PC-9 (cell line): ENCODE data around the gene VAPA. TPM values are rescaled to one million over a fixed set of nuclear protein-coding genes. Genes with fewer than 3 reads are reported as not detected.

ENCODE experiments used
- BruUV-seq: library from RNA; stranded (reverse); fragments of 400-500 nt; replicated peaks from 2 replicates; lab custom pipeline; 2021; lab: Mats Ljungman, UMichigan
- CTCF ChIA-PET: fragments of 300-600 bp; sonication (Branson Sonifier 250); formaldehyde crosslinking; loops from one replicate; lab custom pipeline; 2022; ENCODE audit warnings: antibody characterized with exemption; lab: Charles Lee
- POLR2A ChIA-PET: fragments of 300-600 bp; sonication (Branson Sonifier 250); formaldehyde crosslinking; loops from one replicate; lab custom pipeline; 2022; ENCODE audit warnings: antibody characterized with exemption; ENCODE audit not compliant: unreplicated experiment; lab: Charles Lee
- DNase-seq, 2 experiments: peaks; one replicate each; pipeline versions ENCODE4 v3.0.0 to v3.0.0-alpha.2; 2015 to 2022; ENCODE audit warnings: mixed read lengths in 1 of 2
- H2AFZ ChIP-seq: fragments of 200-600 bp; sonication (generic); 2 replicates; pipeline ENCODE4 v1.8.1; 2017; ENCODE audit warnings: antibody characterized with exemption
- H3F3A ChIP-seq: fragments of 200-600 bp; sonication (generic); 2 replicates; pipeline ENCODE4 v1.8.1; 2017; ENCODE audit warnings: antibody characterized with exemption, mild to moderate bottlenecking, low read depth; ENCODE audit not compliant: insufficient read depth
- H3K27ac ChIP-seq: fragments of 200-600 bp; sonication (generic); 2 replicates; pipeline ENCODE4 v1.6.1; 2016; ENCODE audit warnings: mixed run types
- H3K27me3 ChIP-seq: fragments of 200-600 bp; sonication (generic); 2 replicates; pipeline ENCODE4 v1.6.1; 2016; ENCODE audit warnings: low read depth, mixed run types; ENCODE audit not compliant: insufficient read depth
- H3K36me3 ChIP-seq: fragments of 200-600 bp; sonication (generic); 2 replicates; pipeline ENCODE4 v1.6.1; 2016; ENCODE audit warnings: low read depth, mixed run types
- H3K4me1 ChIP-seq: fragments of 200-600 bp; sonication (generic); replicated peaks from 2 replicates; pipeline ENCODE4 v1.6.1; 2016; ENCODE audit warnings: mixed run types; ENCODE audit not compliant: insufficient read depth
- H3K4me2 ChIP-seq: fragments of 200-600 bp; sonication (generic); 2 replicates; pipeline ENCODE4 v1.6.1; 2017; ENCODE audit warnings: mixed run types
- H3K4me3 ChIP-seq: fragments of 200-600 bp; sonication (generic); 2 replicates; pipeline ENCODE4 v1.6.1; 2016; ENCODE audit warnings: mixed run types
- H3K79me2 ChIP-seq: fragments of 200-600 bp; sonication (generic); 2 replicates; pipeline ENCODE4 v1.6.1; 2017; ENCODE audit warnings: low read depth, mixed run types
- H3K9me2 ChIP-seq: fragments of 200-600 bp; sonication (generic); 2 replicates; pipeline ENCODE4 v1.8.1; 2017; ENCODE audit warnings: mild to moderate bottlenecking; ENCODE audit not compliant: insufficient read depth
- H3K9me3 ChIP-seq: fragments of 200-600 bp; sonication (generic); 2 replicates; pipeline ENCODE4 v1.8.1; 2016; ENCODE audit warnings: low read depth; ENCODE audit not compliant: insufficient read depth
- H4K20me1 ChIP-seq: fragments of 200-600 bp; sonication (generic); 2 replicates; pipeline ENCODE4 v1.8.1; 2017; ENCODE audit not compliant: insufficient read depth
- CTCF ChIP-seq: fragments of 200-600 bp; sonication (generic); conservative IDR thresholded peaks from 2 replicates; pipeline ENCODE4 v1.6.1; 2017; ENCODE audit warnings: mixed run types, antibody characterized with exemption, mild to moderate bottlenecking, moderate library complexity
- EZH2 ChIP-seq: fragments of 200-600 bp; sonication (generic); IDR thresholded peaks from 2 replicates; pipeline ENCODE4 v1.8.0; 2017; ENCODE audit warnings: antibody characterized with exemption, low read depth
- intact Hi-C: fragments of 100-400 bp; cut with micrococcal nuclease; formaldehyde crosslinking; loops from one replicate; pipeline ENCODE4 v1.10.0; 2022; ENCODE audit not compliant: unreplicated experiment
- total RNA-seq: library from RNA; stranded (reverse); gene quantifications from 2 replicates; pipeline ENCODE4 v1.2.3, GENCODE V29; 2021

The VAPA gene
- total RNA-seq, 1 experiment from 2014 or later: 340 TPM

GRCh38 chr18:9988665-9989064 lies 74.8 kb downstream of the VAPA start:
- ChIA-PET CTCF (no interaction called here), POLR2A (no interaction called here)
- H3K4me1 ChIP-seq: no peaks in the 10 kb centered on the region
- DNase-seq: no peak
- no peaks in the 10 kb centered on the region for H3K79me2 ChIP-seq
- H3K27me3 ChIP-seq: peaks cover 6% of the 10 kb centered on the region; the same call in 1 of the 2 replicates
- H3K27ac ChIP-seq: no peak overlapping the region
- H4K20me1 ChIP-seq: no peaks in the 10 kb centered on the region
- no peaks in the 10 kb centered on the region for H3K36me3 ChIP-seq
- intact Hi-C loops: no loop called here
- TF ChIP-seq CTCF: no peak
- no peak for TF ChIP-seq EZH2
- no peaks in the 10 kb centered on the region for H3K9me3 ChIP-seq
- H3K4me2 ChIP-seq: no peak overlapping the region
- no peaks in the 10 kb centered on the region for H3F3A ChIP-seq
- H3K4me3 ChIP-seq: no peak overlapping the region
- no TSS peak for BruUV-seq
- H2AFZ ChIP-seq: no peak overlapping the region
- H3K9me2 ChIP-seq: no peaks in the 10 kb centered on the region

- Histone ChIP-seq H3K36me3 (no peaks in the 10 kb centered on the region), H3K9me3 (no peaks in the 10 kb centered on the region), H3K4me2 (no peak overlapping the region), H2AFZ (no peak overlapping the region), H3K27me3 (peaks cover 6% of the 10 kb centered on the region; the same call in 1 of the 2 replicates), H3K9me2 (no peaks in the 10 kb centered on the region), H3K4me3 (no peak overlapping the region), H4K20me1 (no peaks in the 10 kb centered on the region), H3K27ac (no peak overlapping the region), H3F3A (no peaks in the 10 kb centered on the region), H3K79me2 (no peaks in the 10 kb centered on the region), H3K4me1 (no peaks in the 10 kb centered on the region)
- no peak for DNase-seq
- intact Hi-C loops: no loop called here
- ChIA-PET CTCF (no interaction called here), POLR2A (no interaction called here)
- TF ChIP-seq EZH2: no peak
- no peak for TF ChIP-seq CTCF
- BruUV-seq: no TSS peak
Observed at GRCh38 chr18:9989481-9989880, 75.7 kb downstream of the VAPA start.

GRCh38 chr18:9991011-9992000 lies 77.5 kb downstream of the VAPA start:
- Histone ChIP-seq H3K27me3 (peaks cover 6% of the 10 kb centered on the region; the same call in 1 of the 2 replicates), H3K79me2 (no peaks in the 10 kb centered on the region), H2AFZ (no peak overlapping the region), H4K20me1 (no peaks in the 10 kb centered on the region), H3F3A (no peaks in the 10 kb centered on the region), H3K4me1 (no peaks in the 10 kb centered on the region), H3K4me2 (no peak overlapping the region), H3K9me3 (no peaks in the 10 kb centered on the region), H3K36me3 (no peaks in the 10 kb centered on the region), H3K27ac (no peak overlapping the region), H3K4me3 (no peak overlapping the region), H3K9me2 (no peaks in the 10 kb centered on the region)
- no TSS peak for BruUV-seq
- no peak for DNase-seq
- CTCF ChIA-PET: no interaction called here
- POLR2A ChIA-PET: no interaction called here
- intact Hi-C loops: no loop called here
- TF ChIP-seq EZH2 (no peak), CTCF (no peak)
